ENCODE results near the gene IDH2. TPM values are rescaled to one million over a fixed set of nuclear protein-coding genes. Genes with fewer than 3 reads are reported as not detected.

Gene IDH2
- total RNA-seq, 1 experiment from 2014 or later, result 93.4 TPM

- peaks cover 13% of the 10 kb centered on the region for H4K20me1 ChIP-seq (ENCODE audit: insufficient read depth, low read depth, low read length)
- H3K9me2 ChIP-seq (replicated peaks; ENCODE audit: insufficient read depth, low read length), result no peaks in the 10 kb centered on the region
- H3K79me2 ChIP-seq (ENCODE audit: low read length), result no peaks in the 10 kb centered on the region
Observed at GRCh38 chr15:90086868-90087268, 15.4 kb downstream of the IDH2 start.

GRCh38 chr15:90085565-90085964 lies 16.7 kb downstream of the IDH2 start:
- Histone ChIP-seq H2AFZ (ENCODE audit: low read length) (no peak overlapping the region), H3K9ac (ENCODE audit: low read length) (no peak overlapping the region)
- no peak for DNase-seq

More at GRCh38 chr15:90086868-90087268, 15.4 kb downstream of the IDH2 start:
- no peak overlapping the region for H3K4me3 ChIP-seq (ENCODE audit: low read length)
- no peak overlapping the region for H3K4me2 ChIP-seq (ENCODE audit: low read depth, low read length, poor library complexity, severe bottlenecking)
- H3K9ac ChIP-seq (ENCODE audit: low read length), result no peak overlapping the region
- peaks cover 29% of the 10 kb centered on the region for H3K4me1 ChIP-seq (ENCODE audit: low read length)
- no peaks in the 10 kb centered on the region for H3K9me3 ChIP-seq (ENCODE audit: low read length)
- no peak overlapping the region for H3K27ac ChIP-seq (ENCODE audit: low read length)
- no peak overlapping the region for H2AFZ ChIP-seq (ENCODE audit: low read length)
- H3K27me3 ChIP-seq (ENCODE audit: low read length), result no peaks in the 10 kb centered on the region
- peaks cover 20% of the 10 kb centered on the region for H3K36me3 ChIP-seq (ENCODE audit: insufficient read depth, low read length)
- peak; percentile 85 for DNase-seq

GRCh38 chr15:90084876-90085423 lies 17.3 kb downstream of the IDH2 start:
- no peaks in the 10 kb centered on the region for H3K79me2 ChIP-seq (ENCODE audit: low read length)
- no peak overlapping the region for H3K4me2 ChIP-seq (ENCODE audit: low read depth, low read length, poor library complexity, severe bottlenecking)
- H3K27ac ChIP-seq (ENCODE audit: low read length), result peak overlapping the region; percentile 77; the same call in 1 of the 2 replicates
- no peak overlapping the region for H3K4me3 ChIP-seq (ENCODE audit: low read length)
- no peaks in the 10 kb centered on the region for H3K9me2 ChIP-seq (replicated peaks; ENCODE audit: insufficient read depth, low read length)
- no peak overlapping the region for H2AFZ ChIP-seq (ENCODE audit: low read length)
- peaks cover 20% of the 10 kb centered on the region for H3K36me3 ChIP-seq (ENCODE audit: insufficient read depth, low read length)
- H3K4me1 ChIP-seq (ENCODE audit: low read length), result peaks cover 29% of the 10 kb centered on the region
- H3K9ac ChIP-seq (ENCODE audit: low read length), result no peak overlapping the region
- no peak for DNase-seq
- peaks cover 13% of the 10 kb centered on the region for H4K20me1 ChIP-seq (ENCODE audit: insufficient read depth, low read depth, low read length)
- no peaks in the 10 kb centered on the region for H3K9me3 ChIP-seq (ENCODE audit: low read length)
- no peaks in the 10 kb centered on the region for H3K27me3 ChIP-seq (ENCODE audit: low read length)

More at GRCh38 chr15:90085565-90085964, 16.7 kb downstream of the IDH2 start:
- Histone ChIP-seq H3K9me2 (replicated peaks; ENCODE audit: insufficient read depth, low read length) (no peaks in the 10 kb centered on the region), H3K4me3 (ENCODE audit: low read length) (no peak overlapping the region), H3K27me3 (ENCODE audit: low read length) (no peaks in the 10 kb centered on the region), H3K36me3 (ENCODE audit: insufficient read depth, low read length) (peaks cover 20% of the 10 kb centered on the region), H3K79me2 (ENCODE audit: low read length) (no peaks in the 10 kb centered on the region), H3K9me3 (ENCODE audit: low read length) (no peaks in the 10 kb centered on the region), H4K20me1 (ENCODE audit: insufficient read depth, low read depth, low read length) (peaks cover 13% of the 10 kb centered on the region), H3K4me1 (ENCODE audit: low read length) (peaks cover 29% of the 10 kb centered on the region), H3K27ac (ENCODE audit: low read length) (no peak overlapping the region; the same call in 1 of the 2 replicates), H3K4me2 (ENCODE audit: low read depth, low read length, poor library complexity, severe bottlenecking) (no peak overlapping the region)

GRCh38 chr15:90083954-90084607 lies 18.2 kb downstream of the IDH2 start:
- H3K27me3 ChIP-seq (ENCODE audit: low read length), result no peaks in the 10 kb centered on the region
- H2AFZ ChIP-seq (ENCODE audit: low read length), result no peak overlapping the region
- H4K20me1 ChIP-seq (ENCODE audit: insufficient read depth, low read depth, low read length), result peaks cover 13% of the 10 kb centered on the region
- H3K4me1 ChIP-seq (ENCODE audit: low read length), result peaks cover 29% of the 10 kb centered on the region
- DNase-seq, result peak; percentile 78
- H3K9me2 ChIP-seq (replicated peaks; ENCODE audit: insufficient read depth, low read length), result no peaks in the 10 kb centered on the region
- H3K4me3 ChIP-seq (ENCODE audit: low read length), result no peak overlapping the region; the same call in 1 of the 2 replicates
- peak overlapping the region; percentile 36 for H3K9ac ChIP-seq (ENCODE audit: low read length)
- peak overlapping the region; percentile 77 for H3K27ac ChIP-seq (ENCODE audit: low read length)
- H3K9me3 ChIP-seq (ENCODE audit: low read length), result no peaks in the 10 kb centered on the region
- peaks cover 20% of the 10 kb centered on the region for H3K36me3 ChIP-seq (ENCODE audit: insufficient read depth, low read length)
- peak overlapping the region; percentile 57 for H3K4me2 ChIP-seq (ENCODE audit: low read depth, low read length, poor library complexity, severe bottlenecking)
- no peaks in the 10 kb centered on the region for H3K79me2 ChIP-seq (ENCODE audit: low read length)

- no peaks in the 10 kb centered on the region for H3K27me3 ChIP-seq (ENCODE audit: low read length)
- H2AFZ ChIP-seq (ENCODE audit: low read length), result no peak overlapping the region
- no peaks in the 10 kb centered on the region for H3K9me2 ChIP-seq (replicated peaks; ENCODE audit: insufficient read depth, low read length)
- peak overlapping the region; percentile 77 for H3K27ac ChIP-seq (ENCODE audit: low read length)
- peaks cover 13% of the 10 kb centered on the region for H4K20me1 ChIP-seq (ENCODE audit: insufficient read depth, low read depth, low read length)
- H3K79me2 ChIP-seq (ENCODE audit: low read length), result no peaks in the 10 kb centered on the region
- peaks cover 19% of the 10 kb centered on the region for H3K36me3 ChIP-seq (ENCODE audit: insufficient read depth, low read length)
- peak; percentile 62 for DNase-seq
- no peaks in the 10 kb centered on the region for H3K9me3 ChIP-seq (ENCODE audit: low read length)
- H3K4me3 ChIP-seq (ENCODE audit: low read length), result peak overlapping the region; percentile 35; the same call in 1 of the 2 replicates
- H3K4me2 ChIP-seq (ENCODE audit: low read depth, low read length, poor library complexity, severe bottlenecking), result peak overlapping the region; percentile 57
- H3K9ac ChIP-seq (ENCODE audit: low read length), result peak overlapping the region; percentile 27; the same call in 1 of the 2 replicates
- peaks cover 29% of the 10 kb centered on the region for H3K4me1 ChIP-seq (ENCODE audit: low read length)
Observed at GRCh38 chr15:90083419-90083818, 18.8 kb downstream of the IDH2 start.

- Histone ChIP-seq H2AFZ (ENCODE audit: low read length) (no peak overlapping the region), H3K4me3 (ENCODE audit: low read length) (no peak overlapping the region), H3K36me3 (ENCODE audit: insufficient read depth, low read length) (peaks cover 9% of the 10 kb centered on the region; the same call in 1 of the 2 replicates), H3K4me2 (ENCODE audit: low read depth, low read length, poor library complexity, severe bottlenecking) (no peak overlapping the region), H3K27me3 (ENCODE audit: low read length) (no peaks in the 10 kb centered on the region), H3K27ac (ENCODE audit: low read length) (peak overlapping the region; percentile 77), H3K9me3 (ENCODE audit: low read length) (no peaks in the 10 kb centered on the region), H3K79me2 (ENCODE audit: low read length) (no peaks in the 10 kb centered on the region), H3K9ac (ENCODE audit: low read length) (no peak overlapping the region), H3K9me2 (replicated peaks; ENCODE audit: insufficient read depth, low read length) (no peaks in the 10 kb centered on the region), H3K4me1 (ENCODE audit: low read length) (peaks cover 29% of the 10 kb centered on the region), H4K20me1 (ENCODE audit: insufficient read depth, low read depth, low read length) (peaks cover 13% of the 10 kb centered on the region)
- no peak for DNase-seq
Observed at GRCh38 chr15:90082140-90082715, 20.0 kb downstream of the IDH2 start.

- H3K9ac ChIP-seq (ENCODE audit: low read length), result no peak overlapping the region
- no peaks in the 10 kb centered on the region for H3K9me2 ChIP-seq (replicated peaks; ENCODE audit: insufficient read depth, low read length)
- peaks cover 13% of the 10 kb centered on the region for H4K20me1 ChIP-seq (ENCODE audit: insufficient read depth, low read depth, low read length)
- no peak overlapping the region for H2AFZ ChIP-seq (ENCODE audit: low read length)
- H3K4me2 ChIP-seq (ENCODE audit: low read depth, low read length, poor library complexity, severe bottlenecking), result no peak overlapping the region
- H3K79me2 ChIP-seq (ENCODE audit: low read length), result no peaks in the 10 kb centered on the region
- H3K36me3 ChIP-seq (ENCODE audit: insufficient read depth, low read length), result peaks cover 13% of the 10 kb centered on the region; the same call in 1 of the 2 replicates
- H3K9me3 ChIP-seq (ENCODE audit: low read length), result no peaks in the 10 kb centered on the region
- no peaks in the 10 kb centered on the region for H3K27me3 ChIP-seq (ENCODE audit: low read length)
- no peak overlapping the region for H3K27ac ChIP-seq (ENCODE audit: low read length)
- peaks cover 29% of the 10 kb centered on the region for H3K4me1 ChIP-seq (ENCODE audit: low read length)
- no peak overlapping the region for H3K4me3 ChIP-seq (ENCODE audit: low read length)
- no peak for DNase-seq
Observed at GRCh38 chr15:90080818-90081393, 21.4 kb downstream of the IDH2 start.

GRCh38 chr15:90080458-90080755 lies 21.9 kb downstream of the IDH2 start:
- H4K20me1 ChIP-seq (ENCODE audit: insufficient read depth, low read depth, low read length), result peaks cover 13% of the 10 kb centered on the region
- H3K27me3 ChIP-seq (ENCODE audit: low read length), result no peaks in the 10 kb centered on the region
- H3K9ac ChIP-seq (ENCODE audit: low read length), result no peak overlapping the region
- no peak overlapping the region for H3K4me2 ChIP-seq (ENCODE audit: low read depth, low read length, poor library complexity, severe bottlenecking)
- no peaks in the 10 kb centered on the region for H3K9me2 ChIP-seq (replicated peaks; ENCODE audit: insufficient read depth, low read length)
- no peak for DNase-seq
- H3K4me3 ChIP-seq (ENCODE audit: low read length), result no peak overlapping the region
- no peak overlapping the region for H3K27ac ChIP-seq (ENCODE audit: low read length)
- H3K4me1 ChIP-seq (ENCODE audit: low read length), result peaks cover 29% of the 10 kb centered on the region
- H3K79me2 ChIP-seq (ENCODE audit: low read length), result no peaks in the 10 kb centered on the region
- H3K9me3 ChIP-seq (ENCODE audit: low read length), result no peaks in the 10 kb centered on the region
- peaks cover 18% of the 10 kb centered on the region; the same call in 1 of the 2 replicates for H3K36me3 ChIP-seq (ENCODE audit: insufficient read depth, low read length)
- no peak overlapping the region for H2AFZ ChIP-seq (ENCODE audit: low read length)
